ENCODE results near the gene RMC1. TPM values are rescaled to one million over a fixed set of nuclear protein-coding genes. Genes with fewer than 3 reads are reported as not detected.

The RMC1 gene
- total RNA-seq, 1 donor from 2014 or later, result 17.7 TPM

GRCh38 chr18:23538001-23538400, 34.7 kb downstream of the RMC1 start:
- Histone ChIP-seq H3K4me1 (no peaks in the 10 kb centered on the region), H3K27ac (no peak overlapping the region), H3K9me3 (no peaks in the 10 kb centered on the region), H3K27me3 (no peaks in the 10 kb centered on the region), H3K36me3 (peaks cover 0 to 99% of the 10 kb centered on the region in 2 donors), H3K4me3 (no peak overlapping the region)
- DNase-seq (ENCODE audit: extremely low spot score in 2 of 2), result no peak
- intact Hi-C loops (cut with DNase I), result no loop called here
- TF ChIP-seq POLR2A (IDR thresholded peaks at IDR 0.05) (no peak), CTCF (IDR thresholded peaks at IDR 0.05) (no peak)

GRCh38 chr18:23538870-23539269, 35.6 kb downstream of the RMC1 start:
- no peak overlapping the region for H3K4me3 ChIP-seq
- DNase-seq (ENCODE audit: extremely low spot score in 2 of 2), result no peak
- H3K27ac ChIP-seq, result no peak overlapping the region
- no peaks in the 10 kb centered on the region for H3K27me3 ChIP-seq
- no peaks in the 10 kb centered on the region for H3K4me1 ChIP-seq
- no peaks in the 10 kb centered on the region for H3K9me3 ChIP-seq
- TF ChIP-seq CTCF (IDR thresholded peaks at IDR 0.05) (no peak), POLR2AphosphoS5 (IDR thresholded peaks at IDR 0.05; ENCODE audit: insufficient read depth in 1 of 2, low read depth in 1 of 2) (no peak), POLR2A (IDR thresholded peaks at IDR 0.05) (no peak)
- peaks cover 0 to 99% of the 10 kb centered on the region in 2 donors for H3K36me3 ChIP-seq
- intact Hi-C loops (cut with DNase I), result no loop called here

GRCh38 chr18:23539296-23539695, 36.0 kb downstream of the RMC1 start:
- no peak overlapping the region for H3K4me3 ChIP-seq
- H3K27ac ChIP-seq, result no peak overlapping the region
- no peaks in the 10 kb centered on the region for H3K9me3 ChIP-seq
- no peak for DNase-seq (ENCODE audit: extremely low spot score in 2 of 2)
- intact Hi-C loops (cut with DNase I), result no loop called here
- peaks cover 0 to 99% of the 10 kb centered on the region in 2 donors for H3K36me3 ChIP-seq
- no peak for TF ChIP-seq POLR2AphosphoS5 (IDR thresholded peaks at IDR 0.05; ENCODE audit: insufficient read depth in 1 of 2, low read depth in 1 of 2)
- TF ChIP-seq CTCF (IDR thresholded peaks at IDR 0.05), result no peak
- no peak for TF ChIP-seq POLR2A (IDR thresholded peaks at IDR 0.05)
- H3K27me3 ChIP-seq, result no peaks in the 10 kb centered on the region
- H3K4me1 ChIP-seq, result no peaks in the 10 kb centered on the region

DNA sequence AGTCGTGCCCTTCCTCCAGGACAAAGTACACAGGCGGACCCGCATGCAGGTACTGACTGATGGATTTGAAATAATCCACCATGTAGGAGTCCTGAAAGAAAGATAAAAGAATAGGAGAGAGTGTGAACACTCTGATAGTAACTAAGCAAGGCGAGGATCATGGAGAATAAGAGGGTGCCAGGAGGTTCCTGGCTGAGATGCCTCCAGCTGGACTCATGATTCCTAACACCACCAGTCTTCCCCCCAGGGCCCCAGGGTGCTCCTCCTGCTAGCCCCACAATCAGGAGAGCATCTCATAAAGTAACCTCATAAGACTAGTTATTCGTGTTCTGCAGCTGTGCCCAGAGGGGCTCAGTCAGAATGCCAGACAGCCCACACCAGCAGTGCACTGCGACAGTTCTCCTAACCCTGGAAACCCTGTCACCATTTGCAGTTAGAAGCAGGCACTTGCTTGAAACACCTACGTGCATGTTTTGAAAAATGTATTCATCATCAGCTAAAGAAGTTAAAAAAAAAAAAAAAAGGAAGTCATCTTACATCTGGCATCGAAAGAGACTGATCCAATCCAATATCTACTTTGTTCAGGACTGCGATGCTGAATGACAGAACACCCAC, 36.7 kb downstream of the RMC1 start:
- H3K4me1 ChIP-seq, result no peaks in the 10 kb centered on the region
- intact Hi-C loops (cut with DNase I), result no loop called here
- H3K9me3 ChIP-seq, result no peaks in the 10 kb centered on the region
- H3K36me3 ChIP-seq, result peaks cover 0 to 99% of the 10 kb centered on the region in 2 donors
- no peak overlapping the region for H3K4me3 ChIP-seq
- H3K27ac ChIP-seq, result no peak overlapping the region
- no peak for TF ChIP-seq POLR2A (IDR thresholded peaks at IDR 0.05)
- TF ChIP-seq CTCF (IDR thresholded peaks at IDR 0.05), result no peak
- TF ChIP-seq POLR2AphosphoS5 (IDR thresholded peaks at IDR 0.05; ENCODE audit: insufficient read depth in 1 of 2, low read depth in 1 of 2), result no peak
- no peak for DNase-seq (ENCODE audit: extremely low spot score in 2 of 2)
- no peaks in the 10 kb centered on the region for H3K27me3 ChIP-seq

DNA sequence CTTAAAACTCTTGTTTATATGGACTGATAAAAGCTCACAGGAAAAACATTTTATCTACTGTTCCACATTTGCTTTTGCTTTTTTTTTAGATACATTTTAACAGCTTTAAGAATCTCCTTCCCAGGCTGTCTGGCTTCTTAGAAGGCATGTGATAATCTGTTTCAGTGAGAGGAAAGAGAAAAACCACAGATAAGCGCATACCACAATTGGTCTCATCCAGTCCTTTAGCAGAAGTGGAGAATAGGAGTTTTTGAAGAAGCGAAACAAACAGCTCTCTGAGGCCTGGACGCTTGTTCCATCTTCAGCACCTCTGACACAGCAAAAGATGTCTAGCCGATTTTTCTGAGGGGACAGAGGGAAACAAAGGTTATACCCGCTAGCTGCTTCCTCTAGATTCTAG, 37.6 kb downstream of the RMC1 start:
- H3K27ac ChIP-seq, result no peak overlapping the region
- H3K4me1 ChIP-seq, result no peaks in the 10 kb centered on the region
- TF ChIP-seq CTCF (IDR thresholded peaks at IDR 0.05), result no peak
- TF ChIP-seq POLR2AphosphoS5 (IDR thresholded peaks at IDR 0.05; ENCODE audit: insufficient read depth in 1 of 2, low read depth in 1 of 2), result no peak
- no peak for TF ChIP-seq POLR2A (IDR thresholded peaks at IDR 0.05)
- intact Hi-C loops (cut with DNase I), result no loop called here
- H3K36me3 ChIP-seq, result peaks cover 0 to 98% of the 10 kb centered on the region in 2 donors
- H3K27me3 ChIP-seq, result no peaks in the 10 kb centered on the region
- DNase-seq (ENCODE audit: extremely low spot score in 2 of 2), result no peak
- H3K9me3 ChIP-seq, result no peaks in the 10 kb centered on the region
- H3K4me3 ChIP-seq, result no peak overlapping the region
